ENCODE results near the gene SOBP. TPM values are rescaled to one million over a fixed set of nuclear protein-coding genes. Genes with fewer than 3 reads are reported as not detected.

The SOBP gene
- total RNA-seq, 1 donor from 2014 or later: 0.32 TPM

DNA sequence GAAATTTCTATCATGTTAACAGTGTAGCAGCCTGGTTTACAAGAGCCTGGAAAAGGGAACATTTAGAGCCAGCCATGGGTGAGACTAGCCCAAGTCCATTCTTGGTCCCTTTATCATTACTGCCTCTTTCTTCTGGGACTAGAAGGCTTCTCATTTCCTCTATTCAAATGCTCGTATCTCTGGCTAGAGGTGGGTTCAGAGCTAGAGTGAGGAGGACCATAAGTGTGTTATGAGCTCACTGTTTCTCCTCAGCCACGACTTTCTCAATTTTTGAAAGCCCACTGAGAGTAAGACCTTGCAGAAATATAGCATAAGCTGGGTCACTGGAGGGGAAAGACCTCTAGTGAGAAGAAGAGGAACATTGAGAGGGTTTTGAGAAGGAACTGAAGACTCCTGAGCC, 100.0 kb downstream of the SOBP start:
- no peak for ATAC-seq

DNA sequence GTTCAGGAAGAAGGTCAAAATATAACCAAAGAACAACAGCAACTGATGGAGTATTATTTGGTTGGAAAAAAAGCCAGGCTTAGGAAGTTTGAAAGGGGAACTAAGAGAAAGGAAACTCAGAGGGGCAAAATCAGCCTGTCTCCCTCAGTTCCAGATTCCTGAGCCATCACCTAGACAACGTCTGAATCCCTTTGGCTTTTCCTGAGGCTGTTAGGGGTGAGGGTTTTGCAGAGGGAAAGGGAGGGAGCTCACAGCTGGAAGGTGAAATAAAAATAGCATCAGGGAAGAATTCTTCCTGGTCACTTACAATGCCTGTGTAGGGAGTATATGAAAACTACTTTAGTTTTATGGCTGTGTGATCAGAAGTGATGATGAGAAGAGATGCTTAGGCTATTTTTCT, 100.5 kb downstream of the SOBP start:
- no peak for ATAC-seq

DNA sequence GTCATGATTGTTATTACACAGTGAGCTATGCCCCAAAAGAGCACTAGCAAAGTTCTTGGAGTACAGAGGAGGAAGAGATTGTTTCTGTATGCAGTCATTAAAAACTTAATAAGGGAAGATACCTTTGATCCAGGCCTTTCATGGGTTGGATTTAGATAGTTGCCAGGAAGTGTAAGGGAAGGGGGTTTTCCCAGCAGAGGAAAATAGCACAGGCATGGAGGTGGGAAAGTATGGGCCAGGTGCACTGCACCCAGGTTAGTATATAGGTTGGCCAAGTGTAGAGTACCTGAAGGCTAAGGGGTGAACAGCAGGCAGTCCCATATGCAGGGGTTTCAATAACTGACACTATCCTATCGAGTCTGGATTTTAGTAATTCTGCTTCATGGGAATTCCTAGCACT, 101.4 kb downstream of the SOBP start:
- ATAC-seq: no peak

DNA sequence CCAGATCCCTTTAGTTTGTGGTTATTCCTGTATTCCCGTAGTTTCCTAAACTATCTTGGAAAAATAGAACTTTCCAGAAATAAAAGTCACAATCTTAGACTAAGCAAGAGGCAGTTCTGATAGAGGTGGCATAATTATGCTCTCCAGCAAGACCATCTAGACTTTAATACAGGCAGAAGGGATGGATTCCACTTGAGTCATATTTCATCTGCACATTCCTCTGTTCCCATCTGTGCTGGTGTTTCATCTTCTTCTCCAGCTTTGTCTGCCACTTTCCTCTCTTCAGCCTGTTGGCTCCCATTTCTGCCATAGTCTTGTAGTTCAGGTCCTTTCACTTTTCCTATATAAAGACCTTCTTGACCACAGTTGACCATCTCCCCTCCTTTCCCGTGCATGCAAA, 102.9 kb downstream of the SOBP start:
- ATAC-seq: no peak

DNA sequence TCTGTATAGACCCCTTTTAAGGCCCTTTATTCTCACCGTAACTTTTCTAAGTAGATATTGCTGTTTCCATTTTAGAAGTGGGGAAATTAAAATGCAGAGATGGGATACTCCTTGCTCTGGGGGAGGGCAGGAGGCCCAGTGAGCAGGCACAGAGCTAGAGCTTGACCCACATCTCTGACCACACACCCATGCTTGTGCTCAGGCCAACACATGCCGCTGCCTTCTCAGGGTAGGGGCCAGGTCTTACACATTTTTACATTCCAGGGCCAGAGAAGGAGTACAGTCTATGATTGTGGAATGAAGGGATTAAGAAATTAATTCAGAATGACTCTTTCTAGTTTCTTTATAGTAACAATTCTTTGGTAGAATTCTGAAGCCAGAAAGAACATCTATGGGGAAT, 104.8 kb downstream of the SOBP start:
- ATAC-seq: no peak

DNA sequence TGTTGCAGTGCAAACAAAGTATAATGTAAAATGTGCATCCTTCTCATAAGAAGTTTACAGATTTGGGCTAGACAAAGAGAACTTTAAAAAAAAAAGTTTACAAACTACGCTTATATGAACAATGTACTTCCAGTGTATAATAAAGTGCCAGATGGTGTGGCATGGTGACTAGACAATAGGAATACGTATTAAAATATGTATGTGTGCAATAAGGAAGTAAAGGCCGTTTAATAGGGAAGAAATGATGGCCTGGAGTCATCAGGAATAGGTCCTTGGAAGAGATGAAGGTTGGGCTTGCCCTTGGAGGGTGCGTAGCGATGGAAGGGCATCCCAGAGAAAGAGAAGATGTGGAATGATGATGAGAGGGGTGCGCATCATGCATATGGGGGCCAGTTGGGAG, 108.2 kb downstream of the SOBP start:
- ATAC-seq: no peak

DNA sequence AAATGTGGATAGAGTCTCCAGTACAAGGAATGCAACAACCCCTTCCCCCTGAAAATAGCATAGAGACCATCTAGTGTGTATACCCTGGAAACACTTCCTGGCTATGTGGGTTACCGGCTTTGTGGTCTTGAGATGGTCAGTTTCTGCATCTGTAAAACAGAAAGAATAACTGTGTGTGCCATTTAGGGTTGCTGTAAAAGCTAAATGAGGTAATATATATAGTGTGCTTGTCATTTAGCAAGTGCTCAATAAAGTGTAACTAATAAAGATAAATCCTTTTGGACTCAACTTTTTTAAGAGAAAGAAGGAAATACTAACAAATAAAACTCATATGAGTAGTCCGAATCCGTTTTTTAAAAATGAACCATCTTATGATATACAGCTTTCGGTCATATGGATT, 109.1 kb downstream of the SOBP start:
- ATAC-seq: no peak

DNA sequence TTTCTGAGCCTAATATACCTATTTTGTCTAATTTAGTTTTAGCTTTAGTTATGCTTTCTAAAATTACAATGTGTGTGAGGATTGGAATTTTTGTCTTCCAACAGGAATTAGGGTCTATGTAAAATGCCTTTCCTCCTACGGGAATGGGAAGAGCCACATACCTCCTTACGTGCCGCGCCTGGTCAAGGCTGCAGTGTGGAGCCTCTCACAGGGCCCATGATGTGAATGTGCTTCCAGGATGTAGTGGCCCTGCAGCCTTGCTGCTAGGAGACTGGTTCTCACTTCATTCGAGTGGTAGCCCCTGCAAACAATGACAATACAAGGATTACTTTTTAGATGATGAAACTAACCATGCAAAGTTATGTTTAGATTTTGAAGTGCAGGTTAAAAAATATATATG, 110.2 kb downstream of the SOBP start:
- ATAC-seq: no peak

DNA sequence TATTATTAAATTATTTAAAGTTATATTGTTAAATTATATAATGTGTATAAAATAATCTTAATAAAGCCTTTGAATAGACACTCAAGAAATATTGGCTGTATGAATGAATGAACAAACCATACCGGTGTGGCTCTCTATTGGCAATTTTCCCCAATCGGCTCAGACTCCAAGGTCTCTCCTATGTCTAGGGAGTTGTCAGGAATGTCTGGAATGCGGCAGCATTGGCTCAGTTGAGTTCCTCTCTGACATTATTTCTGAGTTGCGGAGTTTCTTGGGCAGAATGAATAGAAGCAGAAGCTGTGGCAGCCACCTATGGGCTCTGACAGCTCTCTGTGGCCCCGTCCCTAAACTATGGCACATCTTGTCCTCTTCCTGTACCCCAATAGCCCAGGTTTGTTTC, 111.0 kb downstream of the SOBP start:
- peak; percentile 45 for ATAC-seq

DNA sequence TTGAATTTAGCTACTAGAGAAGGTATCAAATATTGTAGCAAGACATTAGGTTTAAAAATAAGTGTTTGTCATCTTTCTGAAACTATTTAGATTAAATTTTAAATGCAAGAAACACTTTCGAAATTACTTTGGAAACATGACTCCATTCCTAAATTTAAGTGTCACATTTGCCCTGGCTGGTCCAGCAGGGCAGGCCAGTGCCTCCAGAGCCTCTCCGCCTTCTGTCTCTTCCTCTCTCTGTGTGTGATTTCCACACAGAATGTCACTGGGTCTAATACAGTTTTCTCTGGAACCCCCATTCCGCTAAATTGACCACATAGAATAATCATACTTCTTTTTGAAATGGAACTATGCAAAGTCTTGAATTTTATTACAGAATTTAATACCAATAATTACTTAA, 111.5 kb downstream of the SOBP start:
- no peak for ATAC-seq

DNA sequence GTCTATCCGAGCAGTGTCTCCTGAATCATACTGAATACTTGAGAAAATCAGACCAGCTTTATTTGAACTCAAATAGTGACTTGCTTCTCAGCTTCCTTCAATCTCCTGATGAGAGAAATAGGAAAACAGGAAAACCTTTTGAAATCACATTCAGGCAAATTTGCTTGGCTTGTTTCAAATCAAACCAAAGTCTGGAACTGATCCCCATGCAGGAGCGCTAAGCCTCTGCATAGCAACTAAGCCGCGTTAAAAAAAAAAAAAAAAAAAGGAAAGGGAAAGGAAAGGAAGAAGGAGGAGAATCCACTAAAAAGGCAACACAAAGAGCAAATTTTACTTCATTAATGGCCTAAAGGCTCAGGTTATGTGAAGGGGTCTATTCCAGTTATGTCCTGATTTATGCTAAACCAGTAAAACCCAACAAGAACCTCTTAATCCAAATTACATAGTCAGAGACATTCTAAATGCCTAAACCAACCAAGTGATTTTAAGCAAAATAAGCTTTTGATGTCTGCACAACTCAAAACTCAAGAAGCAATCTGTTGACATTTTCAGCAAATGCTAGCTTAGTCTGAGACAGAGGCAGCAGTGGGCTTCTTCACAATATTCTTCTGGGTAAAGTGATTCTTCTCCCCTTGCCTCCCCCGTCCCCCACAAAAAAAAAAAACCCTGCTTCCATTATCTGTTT, 112.5 kb downstream of the SOBP start:
- no peak for ATAC-seq

DNA sequence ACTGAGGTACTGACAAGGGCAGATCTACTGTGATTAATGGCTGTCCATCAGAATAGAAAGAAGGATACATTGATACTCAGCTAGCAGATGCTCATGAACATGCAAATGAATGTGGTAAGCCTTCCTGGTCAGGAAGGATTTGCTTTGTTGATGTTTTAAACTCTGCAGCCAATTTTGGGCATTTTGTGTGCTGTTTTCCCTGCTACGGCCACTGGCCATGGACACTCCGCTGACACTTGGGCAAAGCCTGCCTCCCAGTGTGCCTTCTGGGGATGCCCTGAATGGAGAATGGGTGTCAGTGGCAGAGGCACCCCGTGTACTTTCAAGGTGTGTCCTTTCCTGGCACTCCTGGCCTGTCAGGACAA, 113.1 kb downstream of the SOBP start:
- no peak for ATAC-seq

DNA sequence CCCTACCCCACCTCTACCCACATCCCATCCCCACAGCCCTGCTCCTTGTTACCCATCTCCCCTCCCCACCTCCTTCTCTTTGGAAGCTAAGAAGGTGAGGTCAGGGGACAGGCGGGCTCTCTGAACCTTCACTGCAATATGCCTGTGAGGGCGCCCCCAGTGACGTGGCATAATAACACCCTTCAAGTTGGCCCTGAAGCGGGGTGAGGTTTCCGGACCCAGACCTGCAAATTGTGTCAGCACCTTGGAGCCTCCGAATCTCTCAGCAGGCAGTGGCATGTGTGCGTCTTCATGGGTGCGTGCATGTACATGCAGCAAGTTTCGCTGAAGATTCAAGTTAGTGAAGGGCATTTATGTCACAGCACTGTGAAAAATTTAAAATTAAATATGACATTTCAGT, 114.6 kb downstream of the SOBP start:
- ATAC-seq: peak; percentile 69

DNA sequence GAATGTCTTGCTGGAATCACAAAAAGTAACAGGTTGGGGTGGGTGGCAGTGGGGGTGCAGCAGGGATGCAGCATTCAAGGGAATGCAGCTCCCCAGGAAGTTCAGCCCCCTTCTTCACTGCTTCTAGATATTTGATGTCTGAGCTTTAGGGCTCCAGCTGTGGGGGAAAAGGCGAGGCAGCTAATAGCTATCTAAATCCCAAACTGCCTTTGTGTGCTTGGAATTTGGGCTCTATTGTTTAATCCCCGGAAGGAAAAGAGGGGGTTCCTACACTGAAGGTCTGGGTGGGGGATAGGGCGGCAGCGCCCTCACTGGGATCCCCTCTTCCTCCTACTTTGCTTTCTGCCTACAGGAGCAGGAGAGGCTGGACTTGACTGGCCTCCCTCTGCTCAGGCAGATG, 116.5 kb downstream of the SOBP start:
- ATAC-seq: no peak

DNA sequence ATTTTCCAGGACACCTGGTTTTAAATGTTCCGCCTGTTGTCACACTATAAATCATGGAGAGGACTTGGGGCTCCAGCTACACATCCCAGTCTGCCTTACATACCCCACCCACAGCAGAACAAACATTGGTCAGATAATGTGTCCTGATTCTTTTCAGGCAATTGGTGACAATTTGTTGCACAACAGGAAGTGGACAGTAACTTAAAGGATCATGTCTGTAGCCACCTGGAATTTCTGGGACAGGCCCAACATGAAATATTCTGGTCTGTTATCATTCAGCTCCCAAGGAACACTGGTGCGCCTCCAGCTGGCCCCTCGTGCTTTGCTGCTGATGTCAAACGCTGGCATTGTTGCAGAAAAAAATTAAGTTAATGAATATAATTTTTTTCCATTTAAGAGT, 117.2 kb downstream of the SOBP start:
- no peak for ATAC-seq

DNA sequence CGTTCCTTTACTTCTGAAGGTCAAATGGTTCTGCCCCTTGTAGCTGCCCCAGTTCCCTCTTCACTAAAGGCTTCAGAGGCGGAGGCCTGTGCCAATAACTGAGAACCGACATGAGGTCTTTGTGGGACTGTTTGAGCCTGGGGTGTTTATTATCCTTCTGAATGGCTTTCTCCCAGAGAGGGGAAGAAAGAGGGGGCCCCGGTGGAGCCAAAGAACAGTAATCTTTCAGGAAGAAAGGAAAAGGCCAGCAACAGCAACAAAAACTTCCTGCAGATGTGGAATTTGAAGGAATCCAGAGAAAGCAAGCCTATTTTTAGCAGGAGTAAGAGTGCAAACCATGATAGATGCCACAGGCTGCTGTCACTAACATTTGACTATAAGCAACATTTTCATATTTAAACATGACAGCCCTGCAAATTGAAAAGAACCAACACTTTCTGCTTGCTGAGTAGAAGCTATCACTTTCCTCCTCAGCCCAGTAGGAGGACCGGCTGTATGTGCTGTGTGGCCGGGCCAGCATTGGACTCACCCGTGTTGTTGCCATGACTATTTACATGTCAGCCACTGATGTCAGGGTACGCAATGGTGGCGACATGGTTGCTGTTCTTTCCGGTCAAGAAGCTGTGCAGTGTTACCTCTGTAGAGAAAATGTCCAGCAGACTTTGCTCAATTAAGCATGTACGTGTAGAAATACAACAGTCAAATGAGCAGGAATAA, 121.3 kb downstream of the SOBP start:
- no peak for ATAC-seq

DNA sequence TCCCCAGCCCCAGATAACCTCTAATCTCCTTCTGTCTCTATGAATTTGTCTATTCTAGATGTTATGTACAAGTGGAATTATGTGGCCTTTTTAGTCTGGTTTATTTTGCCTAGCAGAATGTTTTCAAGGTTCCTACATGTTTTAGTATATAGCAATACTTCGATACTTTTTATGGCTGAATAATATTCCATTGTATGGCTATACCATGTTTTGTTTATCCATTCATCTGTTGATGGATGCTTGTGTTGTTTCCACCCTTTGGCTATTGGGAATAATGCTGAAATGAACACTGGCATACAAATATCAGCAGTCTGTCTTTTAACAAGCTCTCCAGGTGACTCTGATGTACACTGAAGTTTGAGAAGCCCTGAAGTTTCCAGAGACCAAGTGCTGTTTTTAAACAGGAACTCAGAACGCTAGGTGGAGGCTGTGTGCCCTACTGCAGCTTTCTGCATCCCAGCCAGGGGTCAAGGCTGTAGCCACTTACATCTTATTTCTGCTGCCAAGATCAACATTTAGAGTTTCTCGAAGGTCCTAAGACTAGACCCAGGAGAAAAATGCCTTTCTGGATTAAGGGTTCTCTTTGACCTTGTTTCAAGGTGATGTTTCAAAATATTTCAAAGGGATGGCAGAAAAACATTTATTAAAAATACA, 123.0 kb downstream of the SOBP start:
- ATAC-seq: no peak

DNA sequence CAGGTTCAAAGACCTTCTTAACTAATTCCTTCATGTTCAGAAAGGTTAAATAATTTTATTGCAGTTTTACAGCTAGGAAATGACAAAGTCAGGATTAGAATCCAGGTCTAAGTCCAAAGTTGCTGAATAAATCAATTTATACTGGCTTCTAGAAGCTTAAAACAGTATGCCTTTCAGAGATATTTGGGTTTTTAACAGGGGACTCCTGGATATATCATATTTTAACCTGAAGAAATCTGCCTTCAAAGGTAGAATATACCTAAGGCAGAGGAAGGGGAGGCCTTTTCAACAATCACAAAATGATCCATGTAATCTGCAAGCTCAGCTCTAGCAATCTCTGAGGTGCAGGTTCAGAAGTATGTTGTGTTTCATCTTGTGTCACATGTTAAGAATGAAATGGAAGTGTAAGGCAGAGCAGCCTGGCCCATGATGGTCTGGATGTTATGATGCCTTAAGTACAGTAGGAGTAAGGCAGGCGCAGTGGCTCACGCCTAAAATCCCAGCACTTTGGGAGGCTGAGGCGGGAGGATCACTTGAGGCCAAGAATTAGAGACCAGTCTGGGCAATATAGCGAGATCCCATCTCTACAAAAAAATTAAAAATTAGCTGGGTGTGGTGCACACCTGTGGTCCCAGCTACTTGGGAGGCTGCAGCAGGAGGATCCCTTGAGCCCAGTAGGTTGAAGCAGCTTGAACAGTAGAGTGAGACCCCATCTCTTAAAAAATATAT, 123.9 kb downstream of the SOBP start:
- ATAC-seq: no peak

DNA sequence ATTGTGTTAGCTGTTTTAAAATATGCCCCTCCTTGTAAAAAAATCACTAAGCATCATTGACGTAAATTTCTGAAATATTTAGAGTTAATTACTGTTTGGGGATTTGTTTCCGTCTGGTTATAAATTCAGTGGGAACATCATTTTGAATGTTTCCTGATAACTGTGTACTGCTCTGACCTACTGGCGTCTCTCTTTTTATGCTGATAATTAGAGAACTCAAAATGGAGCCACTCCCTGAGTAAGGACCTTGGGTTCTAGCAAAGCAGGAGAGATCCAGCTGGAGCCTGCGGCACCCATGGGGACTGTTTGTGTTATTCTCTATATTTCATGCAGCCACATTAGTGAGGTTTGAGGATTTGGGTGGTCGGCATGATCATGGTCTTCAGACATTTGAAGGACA, 124.9 kb downstream of the SOBP start:
- no peak for ATAC-seq

DNA sequence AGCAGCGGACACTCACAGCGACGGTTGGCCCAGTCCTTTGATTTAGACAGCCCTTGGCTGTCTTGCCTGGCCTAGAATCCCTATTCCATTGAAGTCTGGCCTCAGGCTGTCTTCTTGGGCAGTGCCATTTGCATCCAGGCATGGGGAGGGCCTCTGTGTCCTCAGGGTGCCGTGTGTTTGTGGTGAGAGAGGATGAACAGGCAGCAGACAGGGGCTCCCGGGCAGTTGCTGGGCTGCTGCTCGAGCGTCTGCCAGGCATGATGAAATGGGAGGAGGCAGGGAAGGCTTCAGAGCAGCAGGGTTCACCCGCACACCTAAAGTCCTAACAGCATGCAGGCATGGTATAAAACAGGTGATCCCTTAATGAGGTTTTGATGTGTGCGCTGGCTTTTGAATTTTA, 126.9 kb downstream of the SOBP start:
- ATAC-seq: no peak

DNA sequence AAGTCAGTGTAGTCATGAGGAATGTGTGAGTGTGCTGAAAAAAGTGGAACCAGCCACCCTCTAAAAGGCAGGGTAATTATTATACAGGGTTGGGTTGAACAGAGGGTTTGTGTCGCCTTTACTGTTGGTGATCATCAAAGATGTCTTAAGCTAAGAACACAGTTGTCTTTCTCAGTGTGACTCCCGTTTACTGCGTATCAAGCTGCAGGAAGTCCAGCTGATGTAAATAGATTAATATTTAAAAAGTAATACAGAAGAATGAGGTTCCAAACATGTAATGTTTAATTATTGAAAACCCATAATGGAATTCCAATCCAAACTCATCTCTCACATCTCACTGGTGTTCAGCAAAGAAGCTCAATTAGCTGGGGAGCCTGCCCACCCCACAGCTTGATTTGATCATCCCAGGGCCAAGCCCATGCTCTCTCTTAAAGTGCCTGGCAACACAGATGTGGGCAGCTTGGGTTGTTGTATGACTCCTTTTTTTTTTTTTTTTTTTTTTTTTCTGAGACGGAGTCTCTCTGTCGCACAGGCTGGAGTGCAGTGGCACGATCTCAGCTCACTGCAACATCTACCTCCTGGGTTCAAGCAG, 127.5 kb downstream of the SOBP start:
- ATAC-seq: no peak

DNA sequence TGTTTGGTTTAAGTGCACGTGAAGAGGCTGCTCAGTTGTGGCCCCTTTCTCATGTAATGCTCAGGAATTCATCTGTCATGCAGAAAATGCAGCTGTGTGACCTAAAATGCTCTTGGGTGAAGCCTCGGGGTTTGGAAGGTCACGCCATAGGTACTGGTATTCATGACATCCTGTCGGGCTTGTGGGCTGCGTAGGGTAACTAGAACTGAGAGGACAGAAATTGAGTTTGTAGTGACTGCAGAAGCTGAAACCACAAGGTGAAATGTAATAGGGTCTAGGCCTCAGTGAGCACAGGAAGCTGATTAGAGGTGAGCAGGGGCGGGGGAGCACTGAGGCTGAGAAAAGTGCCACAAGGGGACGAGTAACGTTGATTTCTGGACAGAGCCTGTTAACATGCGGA, 128.8 kb downstream of the SOBP start:
- ATAC-seq: peak; percentile 38

DNA sequence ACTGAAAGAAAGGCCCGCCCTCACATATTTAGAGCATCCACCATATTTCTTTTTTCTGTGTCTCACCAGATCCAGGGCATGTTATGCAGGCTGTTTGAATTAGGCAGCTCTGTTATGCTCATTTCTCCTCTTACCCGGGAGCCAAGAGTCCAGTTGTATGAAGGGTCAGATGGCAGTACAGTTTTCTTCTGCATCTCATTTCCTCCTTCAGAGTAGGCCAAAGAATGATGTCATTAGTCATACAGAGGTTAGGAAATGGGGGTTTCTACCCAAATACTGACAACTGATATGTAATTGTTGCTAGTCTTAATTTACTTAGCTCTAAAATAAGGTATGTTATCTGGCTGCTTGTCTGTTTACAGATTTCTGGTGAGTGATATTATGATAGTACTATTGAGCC, 130.8 kb downstream of the SOBP start:
- no peak for ATAC-seq

Data from esophagus mucosa (tissue), 1 donor.